NCI-H1417 (cell line): ENCODE data around the gene NRIP2.
A peak's percentile ranks its signal among the peaks of the same experiment; 100 is the strongest.
"Not testable (repeated sequence)": the region's sequence is repeated elsewhere in the genome, so short reads cannot be mapped to it uniquely, and the experiment has no call there.

Source experiments
- DNase-seq, 3 experiments: peaks; one replicate each; lab custom pipeline; 2025; lab: John Stamatoyannopoulos, UW

Gene NRIP2, protein sequence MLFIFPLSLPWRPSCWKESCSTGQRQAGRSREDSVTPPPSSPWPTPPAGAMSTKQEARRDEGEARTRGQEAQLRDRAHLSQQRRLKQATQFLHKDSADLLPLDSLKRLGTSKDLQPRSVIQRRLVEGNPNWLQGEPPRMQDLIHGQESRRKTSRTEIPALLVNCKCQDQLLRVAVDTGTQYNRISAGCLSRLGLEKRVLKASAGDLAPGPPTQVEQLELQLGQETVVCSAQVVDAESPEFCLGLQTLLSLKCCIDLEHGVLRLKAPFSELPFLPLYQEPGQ

GRCh38 chr12:2834581-2835491, at the start of gene NRIP2:
NRIP2 (minus strand) TSS chr12:2835035; CDS start chr12:2834983, 52 bp downstream.
- DNase-seq: peak in 2 of 3 experiments; percentile 32 to 66

DNA sequence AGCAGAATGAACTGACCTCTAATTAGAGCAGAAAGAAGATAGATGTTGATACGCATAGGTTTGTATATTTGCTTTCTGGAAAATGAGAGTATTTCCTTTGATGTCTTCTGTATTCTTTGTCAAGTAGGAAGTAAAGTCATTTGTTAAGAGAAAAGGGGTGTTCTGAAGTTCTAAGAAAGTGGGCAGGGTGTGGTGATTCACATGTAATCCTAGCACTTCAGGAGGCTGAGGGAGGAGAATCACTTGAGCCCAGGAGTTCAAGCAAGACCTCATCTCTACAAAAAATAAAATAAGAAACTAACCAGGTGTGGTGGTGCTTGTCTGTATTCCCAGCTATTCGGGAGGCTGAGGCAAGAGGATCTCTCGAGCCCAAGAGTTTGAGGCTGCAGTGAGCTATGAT, 45.0 kb upstream of the NRIP2 start:
- no peak for DNase-seq

DNA sequence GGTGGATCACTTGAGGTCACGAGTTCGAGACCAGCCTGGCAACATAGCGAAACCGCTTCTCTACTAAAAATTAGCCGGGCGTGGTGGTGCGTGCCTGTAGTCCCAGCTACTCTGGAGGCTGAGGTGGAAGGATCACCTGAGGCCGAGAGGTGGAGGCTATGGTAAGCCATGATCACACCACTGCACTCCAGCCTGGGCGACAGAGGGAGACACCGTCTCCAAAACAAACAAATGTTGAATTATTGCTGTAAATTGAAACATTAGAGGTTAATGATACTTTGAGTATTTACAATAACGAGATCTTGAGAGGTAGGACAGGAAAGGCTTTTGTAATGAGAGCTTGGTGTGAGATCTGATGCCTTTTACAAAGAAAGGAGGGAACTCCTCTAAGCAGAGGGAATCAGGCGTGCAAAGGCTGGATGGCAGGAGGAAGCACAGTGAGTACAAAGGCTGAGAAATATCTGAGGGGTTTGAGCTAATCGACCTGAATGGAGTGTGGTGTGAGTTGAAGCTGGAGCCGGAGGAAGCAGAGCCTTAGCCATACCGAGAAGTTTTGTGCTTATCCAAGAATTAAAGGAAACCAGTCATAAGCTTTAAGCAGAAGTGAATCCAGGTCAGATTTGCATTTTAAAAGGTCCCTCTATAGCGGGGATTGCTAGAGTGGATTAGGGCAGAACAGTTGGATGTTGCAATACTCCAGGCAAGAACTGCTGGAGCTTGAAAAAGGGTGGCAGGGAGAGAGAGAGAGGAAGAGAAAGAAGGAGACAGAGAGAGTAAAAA, 43.3 kb upstream of the NRIP2 start:
- peak; percentile 55 to 86 (median 74) for DNase-seq

DNA sequence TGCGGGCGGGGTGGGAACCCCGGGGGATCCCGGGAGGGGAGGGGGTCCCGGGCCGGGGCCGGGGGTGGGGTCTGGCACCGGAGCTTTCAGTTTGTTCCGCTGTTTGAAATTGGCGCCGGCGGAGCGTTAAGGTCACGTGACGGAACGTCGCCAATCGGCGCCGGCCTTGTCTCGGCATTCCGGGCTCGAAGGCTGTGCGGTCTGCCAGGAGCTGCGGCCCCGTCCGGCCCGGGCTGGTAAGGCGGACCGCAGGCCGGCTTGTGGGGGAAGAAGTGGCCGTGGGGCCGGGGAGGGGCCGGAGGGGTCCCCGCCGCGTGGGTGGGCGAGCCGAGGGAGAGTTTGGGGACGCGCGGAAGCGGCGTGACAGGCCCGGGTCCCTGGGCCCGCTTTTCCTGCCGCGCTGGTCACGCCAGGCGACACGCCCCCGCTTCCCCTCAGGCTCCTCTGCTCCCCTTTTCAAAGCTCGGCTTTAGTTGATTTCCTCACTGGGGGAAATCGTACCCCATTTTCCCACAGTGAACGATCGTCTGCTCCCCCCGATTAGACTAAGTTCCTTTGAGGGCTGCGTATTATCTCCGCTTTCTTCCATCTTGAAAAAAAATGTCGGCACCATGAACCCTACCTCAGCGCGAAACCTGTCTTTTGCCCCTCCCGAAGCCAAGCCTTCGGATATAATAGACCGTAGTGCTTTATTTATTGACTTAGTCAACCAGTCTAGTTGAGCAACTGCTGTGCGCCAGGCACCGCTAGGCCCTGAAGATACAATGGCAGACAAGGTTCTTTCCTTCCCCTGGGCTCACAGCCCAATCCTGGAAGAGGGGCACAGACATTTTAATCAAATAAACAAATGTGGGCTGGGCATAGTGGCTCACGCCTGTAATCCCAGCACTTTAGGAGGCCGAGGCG, 42.5 kb upstream of the NRIP2 start, which contains the start of the genes FOXM1 and RHNO1:
FOXM1 (minus strand) TSS at position 128 of the 906 bp plus-strand sequence. CDS start 2,696 bp downstream, outside the sequence.
RHNO1 (plus strand) TSS at position 177 of the 906 bp plus-strand sequence. CDS start 8,144 bp downstream, outside the sequence.
- DNase-seq: peak; percentile 88 to 96 (median 93)

- DNase-seq: peak in 2 of 3 experiments; percentile 77 to 91
Observed at GRCh38 chr12:2876431-2877046, 41.7 kb upstream of the NRIP2 start.

- not testable (repeated sequence) for DNase-seq
Observed at GRCh38 chr12:2868986-2869632, 34.3 kb upstream of the NRIP2 start.

GRCh38 chr12:2864198-2864597, 29.4 kb upstream of the NRIP2 start:
- DNase-seq: no peak

- DNase-seq: not testable (repeated sequence)
Observed at GRCh38 chr12:2863402-2863801, 28.6 kb upstream of the NRIP2 start.

- DNase-seq: no peak
Observed at GRCh38 chr12:2862876-2863275, 28.0 kb upstream of the NRIP2 start.

- no peak for DNase-seq
Observed at GRCh38 chr12:2860170-2860569, 25.3 kb upstream of the NRIP2 start.

- DNase-seq: no peak
Observed at GRCh38 chr12:2858944-2859421, 24.1 kb upstream of the NRIP2 start.

DNA sequence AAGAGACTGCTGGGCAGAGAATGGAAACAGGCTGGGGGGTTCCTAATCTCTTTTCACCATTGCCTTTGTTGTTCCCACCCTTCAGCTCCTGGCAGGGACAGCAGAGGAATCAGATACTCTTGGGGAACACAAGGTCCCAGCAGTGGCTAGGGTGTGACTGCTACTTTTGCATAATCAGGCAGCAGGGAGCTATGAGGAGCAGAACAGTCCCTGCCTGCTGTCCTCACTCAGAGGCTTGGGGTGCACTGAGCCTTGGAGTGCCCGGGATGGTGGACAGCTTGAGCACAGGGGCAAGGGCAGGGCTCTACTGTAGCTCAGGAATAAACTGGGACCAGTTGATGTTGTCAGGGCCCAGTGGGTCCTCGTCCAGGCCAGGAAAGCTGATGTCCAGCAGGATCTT, 23.5 kb upstream of the NRIP2 start:
- no peak for DNase-seq

DNA sequence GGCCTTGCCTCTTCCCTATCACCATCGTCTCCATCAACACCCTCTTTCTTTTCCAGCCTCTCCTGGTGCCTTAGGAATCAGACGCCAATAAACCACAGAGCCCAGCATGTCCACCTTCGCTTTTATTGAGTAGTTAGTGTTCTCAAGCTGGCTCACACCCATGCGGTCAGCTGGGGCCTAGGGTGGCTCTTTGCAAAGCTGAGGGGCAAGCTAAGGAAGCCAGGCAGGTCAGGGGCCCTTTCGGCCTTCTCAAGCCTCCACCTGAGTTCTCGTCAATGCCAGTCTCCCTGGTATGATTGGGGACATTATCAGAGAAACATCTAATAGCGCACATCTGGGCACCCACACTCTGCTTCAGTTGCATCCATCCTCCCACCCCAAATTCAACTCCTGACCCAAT, 22.7 kb upstream of the NRIP2 start:
- no peak for DNase-seq

DNA sequence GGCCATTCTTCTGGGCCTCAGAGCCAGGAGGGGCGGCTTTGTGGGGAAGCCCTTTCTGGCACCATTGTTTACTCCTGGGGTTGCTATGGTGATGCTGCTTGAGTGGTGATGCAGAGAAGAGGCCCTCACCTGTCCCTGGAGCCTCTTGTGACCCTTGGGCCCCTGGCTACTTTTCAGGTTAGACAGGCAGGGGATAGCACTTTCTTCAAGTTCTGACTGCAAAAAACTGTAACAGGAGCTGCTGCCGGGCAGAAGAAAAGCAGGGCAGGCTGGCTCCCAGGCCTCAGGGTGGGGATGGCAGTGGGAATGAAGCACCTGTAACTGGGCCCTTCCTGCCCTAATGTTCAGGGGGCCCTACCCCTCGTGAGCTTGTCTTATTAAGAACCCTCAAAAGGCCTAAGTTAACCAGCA, 22.2 kb upstream of the NRIP2 start, which contains the start of gene TEX52:
TEX52 (minus strand) TSS at position 19 of the 411 bp plus-strand sequence; CDS start at position 6, 13 bp downstream.
- peak; percentile 25 to 92 (median 74) for DNase-seq

DNA sequence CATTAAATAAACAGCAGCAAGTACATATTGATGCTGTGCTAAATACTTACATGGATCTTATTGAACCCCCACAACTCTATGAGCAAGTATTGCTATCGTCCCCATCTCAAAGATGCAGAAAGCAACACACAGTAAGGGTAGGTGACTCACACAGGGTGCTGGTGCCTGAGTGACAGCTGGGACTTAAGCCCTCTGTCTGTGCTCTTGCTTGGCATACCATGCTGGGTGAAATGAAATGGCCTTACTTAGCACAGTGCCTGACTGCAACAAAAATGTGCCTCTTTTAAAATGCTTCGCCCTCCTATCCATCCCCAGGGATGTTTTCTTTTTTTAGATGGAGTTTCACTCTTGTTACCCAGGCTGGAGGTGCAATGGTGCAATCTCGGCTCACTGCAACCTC, 21.2 kb upstream of the NRIP2 start:
- DNase-seq: peak in 1 of 3 experiments; percentile 31

DNA sequence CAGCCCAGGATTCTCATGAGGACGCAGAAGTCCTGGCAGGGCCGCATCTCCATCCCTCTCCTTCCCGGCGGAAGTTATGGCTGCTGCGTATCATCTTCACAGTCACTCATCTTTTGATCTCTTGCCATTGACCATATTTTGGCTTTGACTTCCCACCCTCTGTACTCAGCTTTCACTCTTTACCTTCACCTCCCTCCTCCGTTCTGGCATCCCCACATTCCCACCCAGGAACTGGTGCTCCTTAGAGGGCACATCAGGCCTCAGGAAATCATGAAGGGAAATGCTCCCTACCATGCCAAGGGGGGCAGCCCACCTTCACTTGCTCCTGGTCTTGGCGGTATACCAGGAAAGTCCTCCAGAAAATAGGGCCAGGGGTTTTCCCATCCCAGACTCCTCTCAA, 20.7 kb upstream of the NRIP2 start:
- DNase-seq: no peak

DNA sequence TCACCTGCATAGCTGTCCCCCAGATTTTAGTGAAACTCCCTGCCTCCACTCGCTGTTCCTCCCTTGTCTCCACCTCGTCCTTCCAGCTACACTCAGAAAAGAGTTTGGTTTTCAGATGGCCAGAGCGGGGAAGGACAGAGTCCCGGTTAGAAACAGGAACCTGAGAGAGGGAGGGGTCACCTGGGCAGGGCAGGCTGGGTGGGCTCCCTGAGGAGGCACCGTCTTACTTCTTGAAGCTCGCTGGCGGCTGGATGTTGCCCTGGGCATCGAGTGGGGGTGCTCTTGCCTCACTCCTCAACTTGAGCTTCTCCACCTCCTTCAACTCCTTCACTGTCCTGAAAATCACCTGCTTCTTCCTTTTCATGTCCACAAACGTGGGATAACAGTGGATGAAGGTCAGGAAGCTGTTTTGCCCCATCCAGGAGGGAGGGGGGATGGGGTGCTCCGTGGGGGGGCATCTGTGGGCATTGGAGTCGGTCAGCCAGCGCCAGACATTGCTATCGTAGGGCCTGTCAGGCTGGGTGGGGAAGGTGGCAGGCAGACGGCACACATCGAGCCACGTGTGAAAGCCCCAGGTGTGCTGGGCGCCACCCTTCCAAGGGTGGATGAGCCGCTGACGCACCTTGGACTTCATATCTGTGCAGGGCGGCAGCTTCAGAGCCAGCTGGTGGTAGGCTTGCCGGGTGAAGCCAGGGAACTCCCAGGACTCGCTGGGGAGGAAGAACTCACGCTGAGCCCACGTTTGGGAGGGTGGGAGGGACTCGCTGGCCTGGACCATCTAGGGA, 20.0 kb upstream of the NRIP2 start:
- DNase-seq: no peak

GRCh38 chr12:2853626-2854025, 18.8 kb upstream of the NRIP2 start:
- peak; percentile 18 to 54 (median 32) for DNase-seq

- no peak for DNase-seq
Observed at GRCh38 chr12:2851931-2852330, 17.1 kb upstream of the NRIP2 start.
